Measurements from ENCODE around the gene ZSWIM7. TPM values are rescaled to one million over a fixed set of nuclear protein-coding genes. Genes with fewer than 3 reads are reported as not detected.

The ZSWIM7 gene
- total RNA-seq, 1 donor from 2014 or later, result 16.9 TPM

DNA sequence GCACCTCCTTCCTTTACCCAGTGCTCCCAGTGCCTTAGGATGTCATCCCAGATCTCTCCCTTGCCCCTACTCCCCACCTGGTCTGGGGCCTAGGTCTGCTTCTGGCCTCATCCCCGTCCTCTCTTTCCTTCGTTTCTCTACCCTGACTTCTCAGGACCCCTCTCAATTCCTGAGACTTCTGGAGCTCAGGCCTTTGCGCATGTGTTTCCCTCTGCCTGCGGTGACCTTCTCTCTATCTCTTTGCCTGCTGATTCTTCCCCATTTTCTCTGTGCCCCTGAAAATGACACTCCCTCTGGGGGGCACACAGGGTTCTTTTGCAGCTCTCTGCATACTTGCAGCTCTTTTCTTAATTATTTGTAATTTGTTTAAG lies 41.0 kb downstream of the ZSWIM7 start:
- no peak overlapping the region for H3K4me3 ChIP-seq (ENCODE audit: low read depth, low read length)
- TF ChIP-seq, protein P1, sequence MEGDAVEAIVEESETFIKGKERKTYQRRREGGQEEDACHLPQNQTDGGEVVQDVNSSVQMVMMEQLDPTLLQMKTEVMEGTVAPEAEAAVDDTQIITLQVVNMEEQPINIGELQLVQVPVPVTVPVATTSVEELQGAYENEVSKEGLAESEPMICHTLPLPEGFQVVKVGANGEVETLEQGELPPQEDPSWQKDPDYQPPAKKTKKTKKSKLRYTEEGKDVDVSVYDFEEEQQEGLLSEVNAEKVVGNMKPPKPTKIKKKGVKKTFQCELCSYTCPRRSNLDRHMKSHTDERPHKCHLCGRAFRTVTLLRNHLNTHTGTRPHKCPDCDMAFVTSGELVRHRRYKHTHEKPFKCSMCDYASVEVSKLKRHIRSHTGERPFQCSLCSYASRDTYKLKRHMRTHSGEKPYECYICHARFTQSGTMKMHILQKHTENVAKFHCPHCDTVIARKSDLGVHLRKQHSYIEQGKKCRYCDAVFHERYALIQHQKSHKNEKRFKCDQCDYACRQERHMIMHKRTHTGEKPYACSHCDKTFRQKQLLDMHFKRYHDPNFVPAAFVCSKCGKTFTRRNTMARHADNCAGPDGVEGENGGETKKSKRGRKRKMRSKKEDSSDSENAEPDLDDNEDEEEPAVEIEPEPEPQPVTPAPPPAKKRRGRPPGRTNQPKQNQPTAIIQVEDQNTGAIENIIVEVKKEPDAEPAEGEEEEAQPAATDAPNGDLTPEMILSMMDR (conservative IDR thresholded peaks at IDR 0.05; ENCODE audit: low read depth, low read length), result no peak
- no peak for DNase-seq (ENCODE audit: low read depth)

GRCh38 chr17:15957608-15958307 lies 41.7 kb downstream of the ZSWIM7 start:
- no peak overlapping the region for H3K4me3 ChIP-seq (ENCODE audit: low read depth, low read length)
- DNase-seq (ENCODE audit: low read depth), result no peak
- TF ChIP-seq, protein P1 (conservative IDR thresholded peaks at IDR 0.05; ENCODE audit: low read depth, low read length), result no peak

- no peak for DNase-seq (ENCODE audit: low read depth)
- TF ChIP-seq, protein P1 (conservative IDR thresholded peaks at IDR 0.05; ENCODE audit: low read depth, low read length), result no peak
- no peak overlapping the region for H3K4me3 ChIP-seq (ENCODE audit: low read depth, low read length)
Measured at GRCh38 chr17:15957206-15957605, 42.3 kb downstream of the ZSWIM7 start.

GRCh38 chr17:15955793-15956541 lies 43.5 kb downstream of the ZSWIM7 start:
- DNase-seq (ENCODE audit: low read depth), result no peak
- TF ChIP-seq, protein P1 (conservative IDR thresholded peaks at IDR 0.05; ENCODE audit: low read depth, low read length), result no peak
- H3K4me3 ChIP-seq (ENCODE audit: low read depth, low read length), result no peak overlapping the region

- DNase-seq (ENCODE audit: low read depth), result peak; percentile 84
- H3K4me3 ChIP-seq (ENCODE audit: low read depth, low read length), result no peak overlapping the region
- TF ChIP-seq, protein P1 (conservative IDR thresholded peaks at IDR 0.05; ENCODE audit: low read depth, low read length), result peak; percentile 14
Measured at GRCh38 chr17:15954222-15954621, 45.3 kb downstream of the ZSWIM7 start.

DNA sequence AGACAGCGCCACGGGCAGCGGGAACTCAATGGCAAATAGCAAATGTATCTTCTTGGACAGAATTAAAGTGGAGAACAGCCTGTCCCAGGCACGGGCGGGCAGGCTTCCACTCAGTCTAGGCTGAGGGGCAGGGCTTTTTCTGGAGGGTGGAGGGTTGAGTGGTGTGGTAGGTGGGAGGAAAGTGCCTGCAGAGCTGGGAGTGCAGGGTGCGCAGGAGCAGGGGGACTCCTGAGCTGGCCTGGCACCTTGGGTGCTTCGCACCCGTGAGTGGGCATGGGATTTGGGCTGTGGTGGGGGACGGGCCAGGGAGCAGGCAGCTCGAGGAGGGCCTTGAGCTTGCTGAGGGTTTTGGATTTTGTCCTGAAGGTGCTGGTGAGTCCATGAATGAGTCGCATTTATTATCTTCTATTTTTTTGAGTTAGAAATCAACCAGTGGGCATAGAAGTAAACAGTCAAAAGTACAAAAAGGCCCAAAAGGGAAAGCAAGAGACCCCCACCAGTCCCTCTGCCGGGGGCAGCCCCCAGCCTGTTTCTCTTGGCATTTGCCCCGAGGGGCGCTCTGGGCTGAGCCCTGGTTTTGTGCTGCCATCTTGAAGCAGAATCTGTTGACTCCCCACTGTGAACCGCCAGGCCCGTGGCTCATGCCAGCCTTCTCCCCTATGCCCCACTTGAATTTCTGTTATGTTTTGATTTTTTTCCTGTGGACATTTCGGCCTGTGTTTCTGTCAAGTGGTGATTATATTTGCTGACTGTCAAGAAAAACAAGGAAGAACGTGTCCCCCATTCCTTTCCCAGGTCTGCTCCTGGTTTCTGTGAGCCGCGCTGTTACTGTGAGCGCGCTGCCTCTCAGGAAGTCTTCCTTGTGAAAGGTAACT lies 46.4 kb downstream of the ZSWIM7 start:
- no peak overlapping the region for H3K4me3 ChIP-seq (ENCODE audit: low read depth, low read length)
- TF ChIP-seq, protein P1 (conservative IDR thresholded peaks at IDR 0.05; ENCODE audit: low read depth, low read length), result no peak
- no peak for DNase-seq (ENCODE audit: low read depth)
